Stimulated activated CD4-positive, alpha-beta T cell treated with anti-CD3 and anti-CD28 coated beads, Interleukin-15, amount 100 ng/mL, for 1 hour (primary cell): ENCODE measurements around the gene LPAR1.

ENCODE experiments used
- DNase-seq, 2 donors: peaks; one replicate each; pipeline ENCODE4 v3.0.0-alpha.2; 2020; ENCODE audit warnings: low read depth in 1 of 2, low spot score in 1 of 2

LPAR1 gene

DNA sequence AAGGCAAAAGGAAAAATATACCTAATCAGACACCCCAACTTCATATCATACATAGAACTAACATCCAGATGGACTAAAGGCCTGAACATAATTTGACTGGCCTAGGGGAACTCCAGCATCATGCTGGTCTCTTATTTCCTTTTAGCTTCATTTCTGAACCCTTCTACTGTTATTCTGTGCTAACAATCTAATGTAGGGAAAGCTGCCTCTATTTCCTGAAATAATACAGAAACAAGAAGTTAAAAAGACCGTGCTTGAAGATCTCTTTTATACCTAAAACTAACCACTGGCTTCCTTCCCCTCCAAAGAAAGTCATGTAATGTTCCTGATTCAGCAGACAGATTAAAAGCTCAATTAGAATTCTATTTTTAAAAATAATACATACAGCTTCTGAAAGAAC is 36.7 kb downstream of the LPAR1 start:
- DNase-seq = no peak

DNA sequence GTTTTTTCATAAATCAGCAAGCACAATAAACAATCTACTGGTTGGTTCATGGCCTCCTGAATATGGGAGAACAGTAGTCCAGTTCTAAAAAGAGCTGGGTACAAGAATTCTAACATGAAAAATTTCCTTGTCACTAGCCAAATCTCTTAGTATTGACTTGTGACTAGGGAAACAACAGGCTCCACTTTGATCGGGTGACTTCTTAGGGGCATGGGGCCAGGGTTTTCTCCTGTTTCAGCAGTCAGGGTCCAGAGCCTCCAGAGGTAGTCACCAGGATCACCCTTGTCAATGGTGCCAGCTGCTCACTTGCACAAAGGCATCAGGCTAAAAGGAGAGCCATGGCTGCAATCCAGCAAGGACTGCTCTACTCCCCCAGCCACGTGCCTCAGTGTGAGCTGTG is 38.1 kb downstream of the LPAR1 start:
- no peak for DNase-seq

DNA sequence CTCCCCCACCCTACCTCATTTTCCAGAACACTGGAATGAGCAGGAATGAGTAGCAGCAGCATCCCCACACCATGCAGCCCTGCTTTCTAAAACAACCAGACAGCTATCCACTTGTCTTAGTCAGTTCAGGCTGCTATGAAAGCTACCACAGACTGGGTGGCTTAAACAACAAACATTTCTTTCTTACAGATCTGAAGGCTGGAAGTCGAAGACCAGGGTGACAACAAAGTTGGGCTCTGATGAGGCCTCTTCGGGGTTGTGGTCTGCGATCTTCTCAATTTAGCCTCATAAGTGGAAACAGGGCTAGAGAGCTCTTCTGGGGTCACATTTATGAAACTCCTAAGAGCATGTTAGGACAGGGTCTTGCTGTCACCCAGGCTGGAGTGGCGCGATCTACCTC is 38.9 kb downstream of the LPAR1 start:
- no peak for DNase-seq

DNA sequence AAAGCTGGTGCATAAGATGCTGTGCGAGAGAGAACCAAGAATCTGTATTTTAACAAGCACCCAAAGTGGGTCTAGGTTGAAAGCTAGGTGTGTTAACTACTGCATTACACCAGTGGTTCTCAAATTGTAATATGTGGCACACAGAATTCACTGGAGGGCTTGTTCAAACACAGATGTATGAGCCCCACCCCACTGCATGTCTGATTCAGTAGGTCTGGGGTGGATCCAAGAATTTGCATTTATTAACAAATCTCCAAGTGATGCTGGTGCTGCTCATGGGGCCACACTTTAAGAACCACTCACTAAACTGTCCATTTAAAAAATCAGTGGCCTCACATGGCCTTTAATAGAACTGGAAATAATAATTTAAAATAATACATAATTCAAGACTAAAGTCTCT is 40.4 kb downstream of the LPAR1 start:
- no peak for DNase-seq

DNA sequence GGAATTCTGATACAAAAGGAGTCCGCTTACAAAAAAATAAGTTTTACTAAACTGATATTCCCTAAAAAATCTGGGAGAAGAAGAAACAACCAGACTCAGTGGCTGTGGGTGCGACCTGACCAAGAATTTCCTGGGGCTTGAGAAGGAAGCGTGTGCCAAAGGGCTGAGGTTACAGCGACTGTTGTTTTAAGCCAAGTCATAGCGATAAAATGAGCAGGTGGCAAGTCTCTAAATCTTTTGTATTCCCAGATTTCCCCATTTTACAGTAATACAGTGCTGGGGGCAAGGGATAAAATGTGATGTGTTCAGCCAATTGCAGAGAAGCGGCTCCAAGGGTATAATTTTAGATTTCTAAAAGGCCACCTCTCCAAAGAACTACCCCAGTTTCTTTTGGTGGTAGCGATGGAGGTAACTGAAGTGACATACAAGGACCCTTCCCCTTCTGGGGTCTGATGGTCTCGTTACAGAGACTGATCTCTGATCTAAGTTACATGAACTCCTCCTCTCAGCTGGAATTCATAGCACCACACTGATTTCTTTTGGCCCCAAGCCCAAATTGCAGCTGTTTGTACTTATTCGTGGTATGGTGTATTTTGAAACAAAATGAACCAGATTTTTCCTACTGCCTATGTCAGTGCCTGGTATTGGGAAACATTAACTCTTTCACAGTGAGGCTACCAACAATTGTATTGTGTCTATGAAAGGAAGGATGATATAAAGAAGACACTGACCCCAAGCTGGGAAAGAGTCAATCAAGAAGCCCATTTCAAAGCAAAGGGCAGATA is 41.6 kb downstream of the LPAR1 start:
- no peak for DNase-seq

DNA sequence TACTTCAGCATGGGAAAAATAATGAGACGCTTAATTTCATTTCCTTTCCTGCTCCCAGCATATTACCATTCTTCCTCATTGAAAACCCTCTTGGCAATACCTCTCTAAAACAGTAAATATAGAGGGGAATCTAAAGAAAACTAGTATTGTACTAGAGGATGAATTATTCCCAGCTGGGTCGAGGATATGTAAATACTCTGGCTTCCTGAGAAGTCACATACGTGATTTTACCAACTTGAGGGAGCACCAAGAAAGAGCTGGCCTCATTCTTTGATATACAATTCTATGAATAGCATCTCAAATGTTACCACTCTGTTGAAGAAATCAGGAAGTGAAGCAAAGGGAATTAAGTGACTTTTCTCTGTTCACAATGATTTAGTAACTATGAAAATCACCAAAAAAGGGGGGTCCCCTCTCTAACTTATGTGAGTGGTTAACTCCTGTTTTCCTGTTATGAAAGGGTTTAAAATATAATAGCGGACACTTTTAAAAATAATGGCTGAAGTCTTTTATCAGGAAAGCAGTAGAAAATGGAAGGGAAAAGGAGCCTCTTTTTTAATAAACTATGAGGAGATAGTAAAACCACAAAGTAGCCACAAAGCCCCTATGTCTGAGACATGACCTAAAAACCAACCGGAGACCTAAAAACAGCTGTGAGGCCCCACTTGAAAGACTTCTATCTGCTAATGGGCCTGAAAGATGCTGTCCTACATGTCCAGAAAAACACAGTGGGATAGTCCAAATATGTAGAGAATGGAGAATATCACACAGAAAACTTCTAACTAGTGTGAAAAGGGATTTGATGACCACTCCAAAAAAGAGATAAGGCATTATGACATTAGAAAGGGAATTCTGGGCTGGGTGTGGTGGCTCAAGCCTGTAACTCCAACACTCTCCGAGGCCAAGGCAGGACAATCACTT is 42.6 kb downstream of the LPAR1 start:
- no peak for DNase-seq

DNA sequence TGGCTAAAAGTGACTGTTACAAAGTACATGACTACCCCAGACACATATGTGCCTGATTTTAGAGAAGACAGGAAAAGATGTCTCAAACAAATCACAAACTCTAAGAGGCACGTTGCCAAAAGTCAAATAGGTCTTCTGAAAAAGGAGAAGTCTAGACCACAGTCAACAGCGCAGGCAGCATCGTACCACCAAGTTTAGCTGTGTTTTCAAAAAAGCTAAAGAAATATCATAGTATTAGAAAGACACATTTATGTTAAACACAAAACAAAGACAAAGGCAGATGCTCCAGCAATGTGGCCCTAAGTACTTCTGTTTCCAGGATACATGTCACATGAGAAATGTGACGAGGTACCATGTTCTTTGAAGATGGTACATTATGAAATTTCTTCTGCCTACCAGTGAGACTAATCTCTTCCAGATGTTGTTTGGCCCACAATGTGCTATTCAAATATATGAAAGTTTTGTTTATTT is 43.5 kb downstream of the LPAR1 start:
- DNase-seq = no peak

DNA sequence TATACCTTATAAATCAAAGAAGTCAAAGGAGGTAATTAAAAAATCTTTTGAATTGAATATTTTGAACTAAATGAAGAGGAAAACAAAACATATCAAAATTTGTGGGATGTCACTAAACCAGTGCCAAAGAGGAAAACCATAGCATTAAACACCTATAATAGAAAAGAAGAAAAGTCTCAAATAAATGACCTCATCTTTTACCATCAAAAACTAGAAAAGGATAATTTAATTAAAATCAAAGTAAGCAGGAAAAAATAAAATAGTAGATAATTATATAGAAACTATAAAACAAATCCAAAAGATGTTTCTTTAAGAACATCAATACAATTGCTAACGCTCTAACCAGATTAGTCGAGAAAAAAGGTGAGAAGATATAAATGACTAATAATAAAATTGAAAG is 47.8 kb downstream of the LPAR1 start:
- DNase-seq = no peak

DNA sequence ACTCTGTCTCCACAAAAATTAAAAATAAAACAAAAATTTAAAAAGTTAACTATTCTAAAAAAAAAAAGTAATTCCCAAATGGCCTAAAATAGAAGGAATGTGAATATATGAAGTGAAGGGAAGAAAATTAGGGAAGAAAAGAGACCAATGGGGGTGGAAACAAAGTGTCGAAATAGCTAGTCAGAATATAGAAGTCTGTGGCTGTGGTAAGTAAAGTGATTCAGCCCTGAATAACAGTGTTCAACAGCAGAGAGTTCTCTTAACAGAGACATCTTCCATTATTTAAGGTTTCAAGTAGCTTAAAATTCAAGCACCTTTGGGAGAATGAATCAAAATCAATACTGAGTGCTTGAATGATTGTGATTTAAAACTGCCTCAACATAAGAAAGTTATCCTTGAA is 51.7 kb downstream of the LPAR1 start:
- no peak for DNase-seq

DNA sequence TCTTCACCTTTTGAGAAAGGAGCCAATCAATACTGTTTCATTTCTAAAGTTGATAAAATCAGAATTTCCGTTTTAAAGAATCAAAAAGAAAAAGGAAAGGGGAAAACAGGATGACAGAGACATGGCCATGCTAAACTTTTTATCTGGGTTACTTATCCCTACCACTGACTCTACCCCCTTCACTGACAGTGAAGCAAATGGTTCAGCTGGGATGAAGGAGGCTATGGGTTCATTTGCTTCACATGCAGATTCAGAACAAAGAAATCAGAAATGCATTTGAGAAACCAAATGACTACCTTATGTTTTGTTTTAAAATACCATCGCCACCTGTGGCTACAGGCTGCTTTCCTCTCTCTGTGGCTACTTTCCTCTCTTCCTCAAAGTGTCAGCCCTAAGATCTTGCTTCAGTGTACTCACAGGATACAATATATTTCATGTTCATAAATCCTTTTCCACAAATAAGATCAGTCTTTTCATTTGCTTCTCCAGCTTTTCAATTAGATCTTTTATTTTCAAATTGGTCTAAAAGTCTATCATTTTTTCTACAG is 53.3 kb downstream of the LPAR1 start:
- no peak for DNase-seq

DNA sequence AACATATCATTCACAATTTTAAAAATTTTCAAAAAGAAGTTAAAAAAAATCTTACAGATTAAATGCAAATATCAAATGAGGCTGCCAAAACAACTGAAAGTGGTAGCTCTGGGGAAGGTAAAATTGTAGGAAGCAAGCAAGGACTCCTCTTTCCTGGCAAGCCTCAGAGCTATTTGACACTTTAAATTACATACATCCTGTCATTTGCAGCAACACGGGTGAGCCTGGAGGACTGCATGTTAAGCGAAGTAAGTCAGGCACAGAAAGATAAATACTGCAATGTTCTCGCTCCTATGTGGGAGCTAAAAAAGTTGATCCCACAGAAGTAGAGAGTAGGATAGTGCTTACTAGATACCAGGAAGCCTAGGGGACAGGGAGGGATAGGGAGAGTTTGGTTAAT is 58.0 kb downstream of the LPAR1 start:
- DNase-seq = no peak

DNA sequence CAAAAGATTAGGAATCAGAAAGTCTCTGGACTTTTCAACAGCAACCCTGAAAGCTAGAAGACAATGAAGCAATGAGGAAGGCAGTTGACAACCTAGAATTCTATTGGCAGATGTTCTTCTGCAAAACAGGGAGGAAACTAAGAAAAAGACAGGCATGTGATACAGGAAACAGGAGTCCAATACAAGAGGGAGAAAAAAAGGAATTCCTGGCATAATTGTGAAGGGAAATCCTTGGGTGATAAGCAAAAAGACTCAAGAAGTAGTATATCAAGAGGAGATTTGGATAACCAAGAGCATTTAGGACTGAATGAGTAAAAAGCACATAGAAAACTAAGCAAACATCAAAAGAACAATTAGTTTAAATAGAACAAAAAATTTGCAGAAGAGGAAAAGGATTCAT is 58.6 kb downstream of the LPAR1 start:
- no peak for DNase-seq

DNA sequence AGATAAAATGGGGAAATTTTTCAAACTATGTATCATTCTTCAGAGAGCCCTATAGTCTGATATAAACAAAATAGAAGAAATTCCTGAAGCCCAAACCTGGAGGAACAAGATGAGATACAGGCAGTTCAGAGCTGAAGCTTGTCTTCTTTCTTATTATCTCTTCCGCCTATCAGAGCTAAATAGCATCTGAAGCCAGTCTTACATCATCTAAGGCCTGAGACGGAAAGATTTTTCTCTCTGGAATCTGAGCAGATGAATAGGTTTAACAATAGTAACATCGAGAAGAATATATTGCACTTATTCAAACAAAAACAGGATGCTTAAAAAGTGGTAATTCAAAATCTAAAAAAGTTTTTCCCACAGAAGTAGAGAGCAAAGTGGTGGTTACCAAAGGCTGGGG is 59.8 kb downstream of the LPAR1 start:
- DNase-seq = no peak

DNA sequence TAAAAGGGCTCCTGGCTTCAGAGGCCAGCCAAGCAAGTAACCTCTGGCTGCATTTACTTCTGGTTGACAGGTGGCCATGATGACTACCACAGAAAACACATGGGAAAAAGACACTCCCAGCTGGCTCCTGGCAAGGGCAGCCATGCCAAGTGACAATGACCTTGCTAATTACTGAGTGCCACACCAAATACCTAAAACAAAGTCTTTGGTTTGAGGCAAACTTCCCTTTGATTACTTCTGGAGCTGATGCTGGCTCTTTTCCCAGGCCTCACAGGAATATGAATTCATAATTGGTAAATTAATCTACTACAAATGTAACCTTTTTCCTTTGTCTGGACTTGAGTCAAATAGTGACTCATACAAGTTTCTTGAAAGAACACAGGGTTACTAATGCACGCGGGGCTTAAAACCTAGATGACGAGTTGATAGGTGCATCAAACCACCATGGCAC is 61.0 kb downstream of the LPAR1 start:
- DNase-seq = no peak

DNA sequence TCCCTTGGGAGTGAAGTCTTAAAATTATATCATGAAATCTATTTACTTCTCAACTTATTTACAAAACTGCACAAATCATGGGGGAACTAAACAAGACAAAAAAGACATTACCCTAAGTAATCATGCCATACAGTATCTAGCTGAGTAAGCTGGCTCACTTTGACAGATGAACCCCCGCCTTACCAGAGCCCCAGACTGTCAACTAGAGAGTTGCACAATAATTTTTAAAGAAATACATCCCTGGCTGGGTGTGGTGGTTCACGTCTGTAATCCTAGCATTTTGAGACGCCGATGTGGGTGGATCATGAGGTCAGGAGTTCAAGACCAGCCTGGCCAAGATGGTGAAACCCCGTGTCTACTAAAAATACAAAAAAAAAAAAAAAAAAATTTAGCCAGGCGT is 62.3 kb downstream of the LPAR1 start:
- no peak for DNase-seq

DNA sequence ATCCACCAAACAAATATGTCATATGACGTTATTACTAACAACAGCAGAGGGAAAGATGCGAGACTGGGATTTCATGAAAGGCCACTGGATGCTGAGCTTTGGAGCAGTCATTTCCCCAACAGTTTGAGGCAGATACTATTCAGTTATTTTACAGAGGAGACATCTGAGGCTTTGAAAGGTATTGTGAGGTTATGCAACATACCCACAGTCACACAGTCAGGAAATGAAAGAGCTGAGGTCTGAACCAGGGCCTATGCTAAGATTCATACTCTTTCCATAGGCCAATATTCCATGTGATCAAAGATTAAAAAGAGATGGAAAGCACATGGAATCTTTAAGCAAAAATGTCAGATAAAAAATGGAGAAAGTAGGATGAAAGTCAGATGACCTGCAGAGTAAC is 63.0 kb downstream of the LPAR1 start:
- no peak for DNase-seq

DNA sequence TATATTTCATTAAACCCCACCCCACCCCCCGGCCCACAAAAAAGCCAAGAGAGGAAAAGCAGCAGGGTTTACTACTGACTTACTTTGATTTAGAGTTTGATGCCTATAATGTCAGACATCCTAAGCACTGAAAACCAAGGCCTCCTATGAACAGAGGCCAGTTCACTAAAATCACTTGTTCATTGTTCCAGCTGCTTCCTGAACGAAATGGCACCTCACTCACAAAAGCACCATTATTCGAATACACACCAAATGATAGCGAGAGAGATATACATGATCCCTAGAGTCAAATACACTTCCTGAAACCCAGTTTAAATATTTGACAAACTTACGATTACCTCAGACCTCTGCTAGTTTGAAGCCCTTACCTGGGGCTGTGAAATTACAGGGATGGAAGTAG is 66.6 kb downstream of the LPAR1 start:
- DNase-seq = no peak

DNA sequence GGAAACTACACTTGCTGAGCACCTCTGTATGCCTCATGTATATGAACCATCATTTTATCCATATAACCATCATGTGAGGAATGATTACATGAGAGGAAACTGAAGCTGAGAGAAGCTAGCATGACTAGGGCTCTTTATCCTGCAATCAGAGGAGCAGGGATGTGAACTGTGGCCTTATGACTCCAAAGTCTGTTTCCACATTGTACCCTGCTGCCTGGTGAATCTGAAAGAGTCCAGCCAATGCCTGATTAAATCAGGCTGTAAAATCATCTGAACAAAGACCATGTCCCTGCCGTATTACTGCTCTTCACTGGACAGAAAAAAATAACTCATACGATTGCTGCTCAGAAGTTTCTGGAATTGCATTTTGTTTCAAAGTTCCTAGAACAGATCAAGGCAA is 67.0 kb downstream of the LPAR1 start:
- DNase-seq = no peak

DNA sequence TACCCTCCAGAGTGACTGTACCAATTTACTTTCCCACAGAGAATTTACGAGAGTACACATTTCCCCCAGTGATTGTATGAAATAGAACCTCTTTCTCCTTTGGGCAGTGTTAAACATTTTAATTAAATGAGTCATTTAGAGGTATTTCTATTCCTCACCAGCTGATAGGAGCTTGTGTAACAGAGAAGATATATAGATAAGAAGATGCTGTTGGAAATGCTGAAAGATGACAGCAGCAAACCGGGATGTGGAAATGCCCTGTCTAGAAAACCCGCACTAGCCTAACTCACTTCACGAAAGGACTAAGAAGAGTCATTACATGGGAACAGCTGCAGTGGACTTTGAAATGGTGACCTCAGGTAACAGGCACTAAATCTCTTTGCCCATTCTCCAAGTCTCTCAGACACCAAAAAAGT is 68.3 kb downstream of the LPAR1 start:
- no peak for DNase-seq

DNA sequence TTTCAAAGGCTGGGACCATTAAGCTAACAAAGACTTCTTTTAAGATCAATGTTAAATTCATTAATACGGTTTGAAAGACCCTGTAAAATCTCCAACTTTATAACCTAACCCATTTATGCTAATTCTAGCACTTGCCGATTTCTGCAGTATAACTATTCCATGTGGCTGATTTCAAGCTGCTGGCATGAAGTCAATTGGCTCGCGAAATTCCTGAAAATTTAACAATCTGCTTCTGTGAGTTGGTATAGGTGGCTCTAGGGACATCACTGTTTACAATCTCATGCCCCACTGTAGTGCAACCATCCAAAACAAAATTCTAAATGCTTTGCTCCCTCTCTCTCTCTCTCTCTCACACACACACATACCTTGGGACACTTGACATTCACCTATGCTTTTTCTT is 70.2 kb downstream of the LPAR1 start:
- no peak for DNase-seq

DNA sequence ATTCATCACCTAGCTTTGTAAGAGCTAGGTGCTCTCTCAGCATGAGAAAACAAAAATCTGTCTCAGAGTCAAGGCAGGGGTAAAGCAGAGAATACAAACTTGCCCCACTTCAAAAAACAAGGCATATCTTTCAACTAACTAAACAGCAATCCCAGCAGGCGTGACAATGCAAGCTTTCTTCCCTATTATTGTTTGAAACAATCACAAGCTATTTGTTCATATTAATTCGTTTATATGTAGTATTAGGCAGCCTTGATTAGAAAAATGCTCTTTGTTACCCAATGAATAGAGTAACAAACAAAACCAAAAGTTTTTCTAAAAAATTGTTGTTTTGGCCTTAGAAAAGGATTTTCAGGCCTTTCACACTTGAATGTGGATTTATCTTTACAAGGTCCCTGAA is 71.1 kb downstream of the LPAR1 start:
- DNase-seq = no peak

DNA sequence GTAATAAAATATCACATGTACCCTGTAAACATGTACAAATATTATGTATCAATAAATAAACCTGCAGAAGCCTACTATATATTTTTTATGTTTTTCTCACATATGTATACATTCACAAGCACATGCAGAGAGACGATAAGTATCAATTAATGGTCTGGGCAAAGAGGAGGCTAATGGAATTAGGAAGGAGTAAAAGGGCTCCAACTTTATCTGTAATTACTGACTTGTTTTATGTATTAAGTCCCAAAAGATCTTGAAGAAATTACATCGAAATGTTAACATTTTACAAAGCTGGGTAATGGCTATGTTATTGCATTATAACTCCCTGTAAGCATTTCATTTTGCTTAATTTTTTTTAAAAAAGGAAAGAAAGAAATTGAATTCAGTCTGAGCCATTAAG is 78.0 kb downstream of the LPAR1 start:
- no peak for DNase-seq
